ENCODE measurements around the gene TANK. TPM values are rescaled to one million over a fixed set of nuclear protein-coding genes. Genes with fewer than 3 reads are reported as not detected.

TANK gene
- total RNA-seq, 1 donor from 2014 or later: 89.5 TPM

DNA sequence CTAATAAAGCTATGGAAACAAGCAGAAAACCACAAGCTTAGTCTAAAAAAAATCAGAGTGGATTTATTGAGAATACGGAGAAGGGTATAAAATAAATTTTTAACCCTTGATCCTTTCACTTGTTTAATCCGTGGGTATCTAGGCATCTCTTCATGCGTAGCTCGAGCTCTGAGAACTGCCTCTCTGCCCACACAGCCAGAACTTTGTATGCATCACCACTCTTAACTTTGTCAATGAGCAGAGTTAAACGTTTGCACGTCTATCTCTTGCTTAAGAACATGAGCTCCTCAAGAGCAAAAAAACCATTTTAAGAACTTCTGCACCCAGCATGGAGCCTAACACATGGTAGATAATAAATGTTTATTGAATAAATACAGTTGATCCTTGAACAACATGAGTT is 26.9 kb upstream of the TANK start:
- DNase-seq: no peak

DNA sequence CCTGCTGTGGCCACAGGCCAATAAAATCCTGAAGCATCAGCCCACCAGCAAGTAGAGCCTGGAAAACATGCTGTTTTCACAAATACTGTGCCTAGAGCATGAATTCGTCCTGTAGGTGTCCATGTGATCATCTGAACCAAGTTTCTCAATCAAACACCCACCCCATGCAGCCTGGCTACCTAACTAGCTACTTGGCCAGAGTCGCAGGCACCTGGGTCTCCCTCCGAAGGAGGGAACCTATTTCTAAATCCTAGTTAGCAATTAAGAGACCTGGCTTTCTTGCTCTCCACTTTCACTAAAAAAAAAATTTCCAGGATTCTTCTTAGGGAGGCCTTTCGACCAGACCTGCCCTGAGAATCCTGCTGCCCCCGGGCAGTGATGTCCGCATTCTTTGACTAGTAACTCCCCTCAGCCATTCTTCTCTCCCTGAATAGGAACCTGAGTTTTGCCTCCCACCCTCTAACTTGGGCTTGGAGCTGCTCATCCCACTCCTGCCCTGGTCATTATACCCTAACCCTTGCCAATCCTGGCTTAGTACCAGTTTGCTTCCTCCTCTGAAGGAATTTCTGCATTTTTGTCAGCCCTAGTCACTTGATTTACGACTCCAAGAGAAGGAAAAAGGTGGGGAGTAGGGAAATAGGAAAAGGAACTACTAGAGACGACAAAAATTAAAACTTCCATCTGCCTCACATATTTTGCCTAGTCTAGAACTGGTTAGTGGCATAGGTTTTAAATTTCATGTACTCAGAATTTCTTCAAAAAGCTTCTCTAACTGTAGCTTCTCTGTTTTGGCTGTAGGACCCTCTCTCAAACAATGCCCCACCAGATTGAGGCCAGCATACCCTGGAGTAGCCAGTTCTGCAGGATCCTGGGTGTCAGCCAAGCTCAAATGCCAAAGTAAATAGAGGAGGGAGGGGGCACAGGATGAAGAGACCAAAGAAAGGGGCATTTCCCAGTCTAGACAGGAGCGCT is 25.4 kb upstream of the TANK start:
- no peak for DNase-seq

DNA sequence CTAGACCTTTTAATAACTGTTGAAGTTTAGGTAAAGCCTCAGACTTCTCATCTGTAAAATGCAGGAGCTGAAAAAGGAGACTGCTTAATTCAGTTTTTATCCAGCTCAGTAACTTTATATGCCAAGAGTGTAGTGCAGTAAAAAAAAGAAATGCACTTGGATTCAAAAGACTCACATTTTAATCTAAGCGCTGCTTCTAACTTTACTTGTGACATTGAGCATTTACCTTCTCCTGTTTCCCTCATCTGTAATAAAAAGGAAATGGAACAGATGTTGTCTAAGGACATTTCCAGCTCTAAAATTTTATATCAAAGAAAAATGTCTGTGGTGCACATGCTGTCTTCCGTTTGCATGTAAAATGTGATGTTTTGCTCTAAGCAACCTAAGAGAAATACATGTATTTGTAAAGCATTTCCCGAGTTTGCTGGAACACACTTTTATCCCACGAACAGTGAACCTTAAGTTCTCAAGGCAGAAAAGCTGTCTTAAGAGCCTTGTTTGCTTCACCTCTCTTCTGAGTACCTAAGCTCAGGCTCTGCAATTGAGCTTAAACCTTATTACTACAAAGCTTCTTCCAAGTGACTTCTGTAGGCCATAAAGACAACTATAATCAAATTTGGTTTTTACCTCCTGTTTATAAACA is 24.2 kb upstream of the TANK start:
- no peak for DNase-seq

DNA sequence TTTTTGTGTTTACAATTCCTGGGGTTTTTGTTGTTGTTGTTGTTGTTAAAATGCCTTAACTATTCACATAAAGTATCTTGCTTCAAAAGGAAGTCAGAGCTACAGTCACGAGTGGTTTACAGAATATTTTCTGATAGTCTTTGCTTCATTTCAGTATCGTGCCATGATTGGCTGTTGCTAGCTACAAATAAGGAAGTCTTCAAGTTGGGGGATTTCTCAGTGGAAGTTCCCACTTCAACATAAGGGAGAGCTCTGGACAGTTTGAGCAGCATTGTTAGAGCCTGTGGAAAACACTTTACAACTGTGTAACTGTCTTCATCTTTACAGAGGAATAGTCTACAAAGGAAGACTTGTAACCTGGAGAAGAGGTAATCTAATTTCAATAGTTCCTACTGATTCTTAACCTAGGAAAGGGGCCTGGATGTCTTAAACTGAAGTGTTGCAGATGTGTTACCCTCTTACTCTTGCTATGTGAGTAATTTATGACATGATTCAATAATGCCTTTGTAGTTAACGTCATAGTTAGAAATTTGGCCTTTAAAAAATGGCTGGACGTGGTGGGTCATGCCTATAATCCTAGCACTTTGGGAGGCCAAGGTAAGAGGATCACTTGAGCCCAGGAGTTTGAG is 23.4 kb upstream of the TANK start:
- DNase-seq: no peak

DNA sequence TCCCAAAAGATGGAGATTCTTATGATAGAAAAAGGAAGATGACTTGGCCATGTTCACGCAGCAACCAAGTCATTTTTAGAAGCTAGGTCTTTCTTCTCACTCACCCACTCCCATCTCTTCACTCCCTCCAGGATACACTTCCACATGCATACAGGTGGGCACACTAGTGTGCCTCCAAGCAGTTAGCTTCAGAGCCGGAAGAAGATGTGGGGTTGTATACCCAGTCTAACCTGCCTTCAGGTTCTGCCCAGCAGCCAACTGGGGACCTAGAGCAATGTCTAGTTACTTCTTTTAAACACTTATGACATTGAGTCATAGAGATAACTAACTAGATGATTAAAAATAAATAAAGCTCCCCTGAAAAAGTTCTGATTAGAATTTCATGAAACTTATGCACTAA is 21.8 kb upstream of the TANK start:
- DNase-seq: no peak

DNA sequence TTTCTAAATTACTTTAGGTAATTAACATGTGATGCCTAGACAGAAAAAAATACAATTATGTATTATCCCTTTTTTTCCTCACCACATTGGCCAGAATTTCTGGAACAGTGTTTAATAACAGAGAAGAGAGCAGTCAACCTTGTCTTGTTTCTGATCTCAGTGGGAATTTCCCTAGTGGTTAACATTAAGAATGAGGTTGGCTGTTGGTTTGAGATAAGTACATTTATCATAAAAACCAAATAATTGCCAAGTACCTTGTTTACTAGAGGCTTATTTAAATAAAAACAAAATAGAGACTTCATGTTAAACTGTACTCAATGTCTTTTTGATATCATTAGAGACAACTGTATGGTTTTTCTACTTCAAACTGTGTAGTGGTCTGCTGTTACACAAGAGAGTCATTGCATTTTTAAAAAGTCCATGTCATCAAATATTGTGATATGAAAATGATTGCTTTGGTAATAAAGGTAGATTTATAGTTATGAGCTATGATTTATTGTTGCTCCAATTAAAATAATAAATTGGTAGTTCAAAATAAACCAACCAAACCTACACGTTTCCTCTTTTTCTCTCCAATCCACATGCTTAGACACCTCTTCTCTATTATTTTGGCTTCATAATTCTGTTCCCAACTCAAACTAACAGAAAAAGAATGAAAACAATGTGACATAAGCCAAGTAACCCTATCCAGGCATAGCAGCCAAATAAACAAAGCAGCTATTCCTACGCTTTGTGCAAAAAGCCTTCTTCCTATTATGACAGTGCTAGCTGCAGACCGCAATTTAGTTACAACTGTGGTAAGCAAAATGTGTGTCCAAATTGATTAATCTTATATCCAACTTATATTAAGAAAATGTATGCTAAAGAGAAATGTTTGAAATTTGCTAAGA is 20.9 kb upstream of the TANK start:
- DNase-seq: no peak

DNA sequence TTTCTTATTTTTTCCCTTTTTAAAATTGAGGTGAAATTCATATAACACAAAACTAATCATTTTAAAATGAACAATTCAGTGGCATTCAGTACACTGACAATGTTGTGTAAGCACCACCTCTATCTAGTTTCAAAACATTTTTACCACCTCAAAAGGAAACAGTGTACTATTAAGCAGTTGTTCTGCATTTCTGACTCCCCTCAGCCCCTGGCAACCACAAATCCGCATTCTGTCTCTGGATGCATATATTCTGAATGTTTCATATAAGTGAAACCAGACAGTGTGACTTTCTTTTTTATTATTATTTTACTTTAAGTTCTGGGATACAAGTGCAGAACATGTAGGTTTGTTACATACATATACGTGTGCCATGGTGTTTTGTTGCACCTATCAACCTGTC is 19.2 kb upstream of the TANK start:
- no peak for DNase-seq

DNA sequence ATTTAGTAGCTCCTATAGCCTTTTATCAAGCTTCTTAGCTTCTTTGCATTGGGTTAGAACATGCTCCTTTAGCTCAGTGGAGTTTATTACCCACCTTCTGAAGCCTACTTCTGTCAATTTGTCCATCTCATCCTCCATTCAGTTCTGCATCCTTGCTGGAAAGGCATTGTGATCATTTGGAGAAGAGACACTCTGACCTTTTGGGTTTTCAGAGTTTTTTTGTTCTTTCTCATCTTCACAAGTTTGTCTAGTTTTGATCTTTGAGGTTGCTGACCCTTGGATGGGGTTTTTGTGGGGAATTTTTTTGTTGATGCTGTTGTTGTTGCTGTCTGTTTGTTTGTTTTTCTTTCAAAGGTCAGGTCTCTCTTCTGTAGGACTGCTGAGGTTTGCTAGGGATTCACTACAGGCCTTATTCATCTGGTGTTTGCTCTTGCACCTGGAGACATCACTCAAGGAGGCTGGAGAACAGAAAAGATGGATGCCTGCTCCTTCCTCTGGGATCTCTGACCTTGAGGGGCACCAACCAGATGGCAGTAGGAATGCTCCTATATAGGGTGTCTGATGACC is 13.9 kb upstream of the TANK start:
- no peak for DNase-seq

DNA sequence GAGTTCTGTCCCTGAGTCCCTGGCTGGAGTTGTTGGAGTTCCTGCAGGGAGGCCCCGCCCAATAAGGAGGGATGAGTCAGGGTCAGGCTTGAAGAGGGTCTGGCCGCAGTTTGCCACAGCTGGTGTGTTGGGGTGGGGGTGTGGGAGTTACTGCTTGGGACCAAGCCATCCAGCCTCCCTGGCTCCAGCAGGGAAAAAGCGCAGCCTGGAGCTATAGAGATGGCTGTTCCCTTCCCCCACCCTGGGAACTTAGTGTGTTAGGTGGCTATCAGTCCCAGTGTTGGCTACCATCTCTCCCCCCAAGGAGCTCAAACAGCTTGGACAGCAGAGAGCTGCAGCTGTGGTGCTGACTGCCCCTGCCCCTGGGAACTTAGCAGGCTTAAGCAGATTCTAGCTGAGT is 13.2 kb upstream of the TANK start:
- no peak for DNase-seq

DNA sequence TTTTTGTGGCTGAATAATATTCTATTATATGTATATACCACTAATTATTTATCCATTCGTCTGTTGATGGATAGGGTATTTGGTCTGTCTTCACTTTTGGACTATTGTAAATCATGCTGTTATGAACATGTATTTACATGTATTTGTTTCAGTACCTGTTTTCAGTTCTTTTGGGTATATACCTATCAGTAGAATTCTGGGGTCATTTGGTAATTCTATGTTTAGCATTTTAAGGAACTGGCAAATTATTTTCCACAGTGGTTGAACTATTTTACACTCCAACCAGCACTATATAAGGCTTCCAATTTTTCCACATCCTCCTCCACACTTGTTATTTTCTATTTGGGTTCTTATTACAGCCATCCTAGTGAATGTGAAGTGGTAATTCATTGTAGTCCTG is 12.4 kb upstream of the TANK start:
- no peak for DNase-seq

DNA sequence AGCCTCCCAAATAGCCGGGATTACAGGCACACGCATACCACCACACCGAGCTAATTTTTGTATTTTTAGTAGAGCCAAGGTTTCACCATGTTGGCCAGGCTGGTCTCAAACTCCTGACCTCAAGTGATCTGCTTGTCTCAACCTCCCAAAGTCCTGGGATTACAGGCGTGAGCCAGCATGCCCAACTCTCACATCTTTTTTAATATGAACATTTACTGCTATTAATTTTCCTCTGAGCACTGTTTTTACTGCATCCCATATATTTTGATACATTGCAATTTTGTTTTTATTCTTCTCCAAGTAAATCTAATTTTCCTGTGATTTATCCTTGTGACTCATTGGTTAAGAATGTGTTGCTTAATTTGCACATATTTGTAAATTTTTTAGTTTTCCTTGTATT is 9.5 kb upstream of the TANK start:
- no peak for DNase-seq

DNA sequence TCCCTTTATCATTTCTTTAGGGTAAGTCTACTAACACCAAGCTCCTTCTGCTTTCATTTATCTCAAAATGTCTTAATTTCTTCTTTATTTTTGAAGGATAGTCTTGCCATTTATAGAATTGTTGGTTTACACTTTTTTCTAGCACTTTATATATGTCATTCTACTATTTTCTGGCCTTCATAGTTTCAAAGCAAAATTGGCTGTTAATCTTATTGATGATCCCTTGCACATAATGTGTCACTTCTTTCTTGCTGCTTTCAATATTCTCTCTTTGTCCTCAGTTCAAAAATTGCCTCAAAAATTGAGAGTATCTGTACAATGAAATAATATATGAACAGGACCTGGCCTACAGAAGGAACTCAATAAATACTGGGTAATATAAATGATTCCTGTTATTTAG is 7.9 kb upstream of the TANK start:
- DNase-seq: no peak

DNA sequence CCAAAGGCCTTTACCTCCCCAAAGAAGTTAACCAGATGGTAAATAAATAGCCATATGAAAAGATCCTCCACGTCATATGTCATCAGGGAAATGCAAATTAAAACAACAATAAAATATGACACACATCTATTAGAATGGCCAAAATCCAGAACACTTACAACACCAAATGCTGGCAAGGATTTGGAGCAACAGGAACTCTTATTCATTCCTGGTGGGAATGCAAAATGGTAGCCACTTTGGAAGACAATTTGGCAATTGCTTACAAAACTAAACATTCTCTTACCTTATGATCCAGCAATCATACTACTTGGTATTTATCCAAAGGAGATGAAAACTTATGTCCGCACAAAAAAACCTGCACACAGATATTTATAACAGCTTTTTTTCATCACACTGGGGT is 1.3 kb upstream of the TANK start:
- DNase-seq: no peak

DNA sequence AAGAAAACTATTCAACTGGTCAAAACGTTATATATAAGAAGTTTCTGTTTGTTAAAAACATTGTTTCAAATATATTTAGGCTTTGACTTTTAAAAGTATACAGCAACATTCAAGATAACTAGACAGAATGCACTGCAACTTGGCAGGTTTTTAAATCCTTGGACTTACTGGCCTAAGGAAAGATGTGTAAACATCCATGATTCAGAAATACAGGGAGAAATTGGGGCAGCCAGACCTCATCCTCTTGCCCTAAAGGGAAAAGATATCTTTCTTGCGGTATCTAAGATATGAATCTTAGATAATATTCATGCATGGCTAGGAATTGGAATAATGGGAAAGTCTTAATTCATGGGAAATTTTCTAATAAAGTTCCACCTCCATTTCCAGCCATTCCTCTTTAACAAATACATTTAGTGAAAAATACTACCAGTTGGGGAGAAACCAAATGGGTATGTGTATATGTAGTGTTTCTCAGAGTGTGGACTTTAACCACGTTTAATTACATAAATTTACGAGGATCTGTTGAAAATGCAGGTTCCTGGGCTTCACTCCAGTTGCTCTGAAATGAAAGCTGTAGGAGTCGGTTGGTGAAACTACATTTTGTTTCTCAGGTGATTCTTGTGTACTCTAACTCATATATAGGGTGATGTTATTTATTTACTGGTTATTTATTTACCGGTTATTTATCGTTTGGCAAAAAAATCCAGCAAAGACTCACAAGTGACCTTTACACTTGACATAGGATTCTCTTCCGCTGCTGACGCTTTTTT is 587 bp upstream of the TANK start:
- DNase-seq: no peak

DNA sequence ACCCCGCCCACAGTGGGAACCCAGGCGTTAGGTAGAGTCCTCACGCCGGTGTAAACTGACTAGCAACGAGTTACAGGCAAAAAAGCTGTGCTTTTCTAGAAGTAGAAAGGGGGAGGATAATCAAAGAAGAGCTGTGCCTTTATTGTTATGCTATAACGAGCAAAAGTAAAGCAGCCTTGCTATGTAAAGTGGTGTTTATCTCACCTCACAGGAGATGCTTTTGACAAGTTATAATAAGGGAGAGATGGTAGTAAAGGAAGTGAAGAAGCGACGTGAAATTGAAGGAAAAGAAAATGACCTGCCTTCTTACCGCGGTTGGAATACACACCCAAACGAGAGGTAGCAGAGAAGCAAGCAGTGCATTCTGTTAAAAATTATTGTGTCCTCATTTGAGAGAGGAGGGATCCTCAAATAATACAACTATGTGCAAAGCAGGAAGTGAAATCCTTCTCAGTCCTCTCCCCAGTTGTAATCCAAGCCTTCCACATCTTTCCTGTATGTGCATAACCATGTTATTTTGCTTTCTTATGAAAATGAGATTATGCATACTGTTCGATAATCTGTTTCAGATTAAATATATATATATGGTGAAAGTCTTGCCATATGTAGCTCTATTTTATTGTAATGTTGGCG is 962 bp downstream of the TANK start:
- no peak for DNase-seq

DNA sequence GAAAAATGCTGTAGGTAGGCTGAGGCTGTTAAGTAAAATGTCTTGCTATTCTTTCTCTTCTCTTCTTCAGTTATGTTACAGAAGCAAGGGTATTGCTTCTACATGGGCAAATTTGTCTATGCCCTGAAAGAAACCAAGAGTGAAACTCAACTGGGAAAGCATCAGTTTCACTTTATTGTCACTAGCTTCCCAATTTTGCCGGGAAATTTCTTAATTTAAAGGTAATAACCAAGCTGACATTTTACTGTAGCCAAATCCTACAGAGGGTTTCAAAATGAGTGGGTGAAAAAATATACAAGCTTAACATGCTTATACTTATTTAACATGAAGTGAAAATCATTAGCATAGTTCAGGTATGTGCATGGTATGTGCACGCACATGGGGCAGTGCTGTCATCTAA is 3.2 kb downstream of the TANK start:
- no peak for DNase-seq

DNA sequence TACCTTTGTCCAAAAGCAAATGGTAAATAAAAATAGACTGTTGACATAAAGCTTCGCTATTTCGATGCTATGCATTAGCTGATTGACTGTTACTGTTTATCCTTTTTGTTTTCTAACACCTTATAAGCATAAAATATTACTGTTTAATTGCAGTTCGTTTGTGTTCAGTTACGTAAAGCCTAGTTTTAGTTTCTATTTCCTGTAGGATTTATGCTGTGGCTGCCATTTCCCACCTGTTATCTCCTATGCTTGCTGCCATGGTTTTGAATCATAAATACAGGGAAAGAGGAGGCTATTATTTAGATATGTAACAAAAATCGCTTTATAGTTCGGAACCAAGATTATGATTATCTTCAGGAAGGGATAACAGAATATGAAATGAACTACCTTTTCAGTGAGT is 3.9 kb downstream of the TANK start:
- DNase-seq: no peak

DNA sequence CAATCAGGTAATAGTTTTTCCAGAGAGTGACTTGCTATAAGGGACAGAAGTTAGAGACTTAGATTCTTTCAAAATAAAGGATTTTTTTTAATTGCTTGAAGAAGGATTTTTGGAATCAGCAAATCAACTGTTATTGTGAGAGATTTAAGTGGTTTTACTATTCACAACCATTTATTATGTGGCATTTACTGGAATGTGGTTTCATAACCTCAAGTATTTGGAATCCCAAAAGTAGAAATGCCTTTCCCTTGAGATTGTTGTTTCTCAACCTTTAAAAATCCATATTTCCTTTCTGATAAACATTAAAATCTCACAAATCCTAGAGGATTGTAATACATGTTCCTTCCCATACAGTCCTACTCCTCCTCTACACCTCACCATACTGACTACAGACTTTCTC is 5.0 kb downstream of the TANK start:
- DNase-seq: no peak

DNA sequence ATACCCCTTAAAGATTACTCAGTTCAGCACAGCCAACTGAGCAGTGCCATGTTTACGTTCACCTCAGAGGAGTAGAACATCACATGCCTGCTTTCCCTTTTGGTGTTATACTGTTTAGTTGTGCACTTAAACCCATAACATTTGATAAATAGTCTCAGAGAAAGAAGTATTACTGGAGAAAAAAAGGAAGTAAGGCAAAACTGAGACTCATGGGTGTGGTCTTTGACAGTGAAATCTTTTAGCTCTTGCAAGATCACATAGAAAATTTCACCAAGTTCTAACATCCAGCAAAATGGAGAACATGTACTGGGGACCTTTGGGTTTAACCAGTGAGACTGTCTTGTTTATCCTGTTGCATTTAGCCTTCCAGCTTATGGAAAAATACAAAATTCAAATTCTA is 5.6 kb downstream of the TANK start:
- no peak for DNase-seq

DNA sequence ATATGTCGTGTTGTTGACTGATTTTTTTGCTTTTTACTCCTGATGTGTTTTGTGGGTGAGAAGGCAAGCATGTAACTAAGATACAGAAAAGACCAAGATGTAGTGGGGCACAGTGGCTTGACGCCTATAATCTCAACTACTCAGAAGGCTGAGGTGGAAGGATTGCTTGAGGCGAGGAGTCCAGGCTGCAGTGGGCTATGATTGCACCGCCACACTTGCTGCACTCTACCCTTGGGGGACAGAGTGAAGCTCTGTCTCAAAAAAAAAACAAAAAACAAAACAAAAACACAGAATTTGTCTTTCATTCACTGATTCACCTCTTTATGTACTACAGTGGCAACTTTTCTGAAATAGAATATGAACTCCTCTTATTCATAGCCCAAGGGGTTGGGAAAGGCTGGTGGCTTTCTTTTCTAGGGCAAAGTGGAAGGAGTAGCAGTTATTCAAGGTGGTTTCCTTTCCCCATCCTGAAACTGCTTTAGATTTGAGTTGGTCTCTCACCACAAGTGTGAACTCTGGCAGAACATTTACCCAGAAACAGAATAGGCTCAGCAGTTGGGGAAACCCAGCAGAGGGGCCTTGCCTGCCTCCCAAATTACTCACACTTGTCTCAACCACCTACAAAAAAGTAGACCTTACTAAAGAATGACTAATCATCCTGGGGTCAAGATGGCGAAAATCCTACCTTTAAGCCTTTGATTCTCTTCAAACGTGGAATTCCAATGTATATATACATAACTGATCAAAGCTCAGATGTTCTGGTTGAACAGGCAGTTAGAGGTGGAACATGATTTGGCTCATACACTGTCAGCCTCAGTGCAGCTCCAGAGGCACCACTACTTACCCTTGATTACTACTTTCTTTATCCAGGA is 6.5 kb downstream of the TANK start:
- no peak for DNase-seq

All from occipital lobe (tissue), 2 donors.